Measurements from ENCODE around the gene TAF4.

DNA sequence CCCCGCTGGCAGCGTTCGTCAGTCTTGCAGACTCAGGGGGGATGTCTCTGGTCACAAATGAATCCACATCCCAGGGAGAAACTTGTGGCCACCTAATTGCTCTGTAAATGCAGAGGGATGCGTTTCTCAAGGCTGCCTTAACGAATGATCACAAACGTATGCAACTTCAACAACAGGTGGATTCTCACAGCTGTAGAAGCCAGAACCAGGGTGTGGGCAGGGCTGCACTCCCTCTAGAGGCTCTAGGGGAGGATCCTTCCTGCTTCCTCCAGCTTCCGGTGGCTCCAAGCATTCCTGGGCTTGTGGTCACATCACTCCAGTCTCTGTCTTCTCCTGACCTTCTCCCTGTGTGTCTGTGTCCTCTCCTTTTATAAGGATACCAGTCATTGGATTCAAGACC, 3.3 kb upstream of the TAF4 start:
- TF ChIP-seq YY1 (IDR thresholded peaks at IDR 0.05; ENCODE audit: insufficient read depth, insufficient read length) (no peak), SUZ12 (IDR thresholded peaks at IDR 0.05; ENCODE audit: extremely low read depth, insufficient read depth, insufficient read length) (no peak), ZNF274 (IDR thresholded peaks at IDR 0.05; ENCODE audit: low read depth, low read length) (no peak)

Measured in NT2/D1 (cell line).